GM19463 (cell line): ENCODE results near the gene OAS2.

Source experiments
- ATAC-seq: cut with Tn5 transposase; IDR thresholded peaks from one replicate; pipeline ENCODE4 v1.9.1; 2021; ENCODE audit warnings: mild to moderate bottlenecking, moderate library complexity; ENCODE audit not compliant: unreplicated experiment

The OAS2 gene

GRCh38 chr12:113056631-113057488, 78.5 kb downstream of the OAS2 start, which contains the start of gene DTX1:
Gene DTX1 (plus strand): TSS chr12:113056730. CDS start chr12:113058193, 1,463 bp downstream.
- no peak for ATAC-seq

GRCh38 chr12:113057565-113058485, 79.5 kb downstream of the OAS2 start:
- ATAC-seq = no peak

GRCh38 chr12:113058553-113058952, 80.2 kb downstream of the OAS2 start:
- no peak for ATAC-seq

- no peak for ATAC-seq
These were observed 80.8 kb downstream of the OAS2 start for GRCh38 chr12:113059071-113059595.

GRCh38 chr12:113060336-113060960, 82.1 kb downstream of the OAS2 start:
- no peak for ATAC-seq

- ATAC-seq = no peak
These were observed 82.9 kb downstream of the OAS2 start for GRCh38 chr12:113061061-113061694.
